GM21825 (cell line): ENCODE measurements around the gene ERC2.
A peak's percentile ranks its signal among the peaks of the same experiment; 100 is the strongest.

ENCODE experiments used
- ATAC-seq: cut with Tn5 transposase; IDR thresholded peaks from one replicate; pipeline ENCODE4 v1.9.1; 2021; ENCODE audit warnings: mild to moderate bottlenecking, moderate library complexity; ENCODE audit not compliant: unreplicated experiment

Gene ERC2

GRCh38 chr3:55608301-55608937 lies 859.8 kb downstream of the ERC2 start:
- no peak for ATAC-seq

GRCh38 chr3:55607844-55608243 lies 860.4 kb downstream of the ERC2 start:
- peak; percentile 79 for ATAC-seq

GRCh38 chr3:55607175-55607574 lies 861.1 kb downstream of the ERC2 start:
- no peak for ATAC-seq

- ATAC-seq: no peak
Measured at GRCh38 chr3:55605443-55606236, 862.6 kb downstream of the ERC2 start.

GRCh38 chr3:55604846-55605245 lies 863.4 kb downstream of the ERC2 start:
- ATAC-seq: no peak

- ATAC-seq: no peak
Measured at GRCh38 chr3:55604402-55604801, 863.9 kb downstream of the ERC2 start.

- no peak for ATAC-seq
Measured at GRCh38 chr3:55601366-55602080, 866.7 kb downstream of the ERC2 start.

GRCh38 chr3:55598224-55598623 lies 870.0 kb downstream of the ERC2 start:
- ATAC-seq: no peak

- no peak for ATAC-seq
Measured at GRCh38 chr3:55597641-55598040, 870.6 kb downstream of the ERC2 start.

- no peak for ATAC-seq
Measured at GRCh38 chr3:55596212-55596611, 872.1 kb downstream of the ERC2 start.

GRCh38 chr3:55595420-55595819 lies 872.8 kb downstream of the ERC2 start:
- no peak for ATAC-seq

GRCh38 chr3:55592572-55592971 lies 875.7 kb downstream of the ERC2 start:
- ATAC-seq: no peak

- ATAC-seq: no peak
Measured at GRCh38 chr3:55591888-55592287, 876.4 kb downstream of the ERC2 start.

- ATAC-seq: no peak
Measured at GRCh38 chr3:55588146-55588765, 880.0 kb downstream of the ERC2 start.

- no peak for ATAC-seq
Measured at GRCh38 chr3:55585856-55586255, 882.4 kb downstream of the ERC2 start.

GRCh38 chr3:55584716-55585368 lies 883.4 kb downstream of the ERC2 start:
- ATAC-seq: no peak

GRCh38 chr3:55584030-55584429 lies 884.2 kb downstream of the ERC2 start:
- no peak for ATAC-seq

- ATAC-seq: no peak
Measured at GRCh38 chr3:55583475-55583874, 884.8 kb downstream of the ERC2 start.

GRCh38 chr3:55579496-55579895 lies 888.8 kb downstream of the ERC2 start:
- no peak for ATAC-seq

GRCh38 chr3:55576621-55577388 lies 891.5 kb downstream of the ERC2 start:
- ATAC-seq: no peak
